H1 (cell line): Measurements from ENCODE around the gene ARL5A. TPM values are rescaled to one million over a fixed set of nuclear protein-coding genes. Genes with fewer than 3 reads are reported as not detected.

Experiments used
- CTCF ChIA-PET: fragments of 300-600 bp; sonication (Branson Sonifier 250); formaldehyde crosslinking; loops from one replicate; lab custom pipeline; 2021; ENCODE audit not compliant: partially characterized antibody; lab: Charles Lee
- POLR2A ChIA-PET: fragments of 300-600 bp; sonication (Branson Sonifier 250); formaldehyde crosslinking; loops from one replicate; lab custom pipeline; 2021; ENCODE audit warnings: inconsistent platforms; ENCODE audit not compliant: partially characterized antibody; lab: Charles Lee
- DNase-seq, 2 experiments: peaks; one replicate each; pipeline versions ENCODE4 v3.0.0 to v3.0.0-alpha.2; 2010 to 2022; ENCODE audit warnings: low spot score in 2 of 2, low read depth in 1 of 2, mixed read lengths in 1 of 2
- FAIRE-seq: peaks from 2 replicates; lab custom pipeline; 2011; peaks lifted over from hg19 to GRCh38; lab: Jason Lieb, UNC
- H2AFZ ChIP-seq: 2 replicates; pipeline ENCODE4 v1.8.1; 2012; ENCODE audit warnings: low read length, inconsistent platforms
- H2AK5ac ChIP-seq: 2 replicates; pipeline ENCODE4 v1.6.1; 2013; ENCODE audit warnings: low read depth, low read length
- H2BK120ac ChIP-seq: replicated peaks from 2 replicates; pipeline ENCODE3; 2013; ENCODE audit warnings: low read depth, low read length, inconsistent platforms
- H2BK12ac ChIP-seq: 2 replicates; pipeline ENCODE4 v1.6.1; 2013; ENCODE audit warnings: low read depth, low read length
- H2BK15ac ChIP-seq: 2 replicates; pipeline ENCODE4 v1.6.1; 2013; ENCODE audit warnings: low read length
- H2BK20ac ChIP-seq: 2 replicates; pipeline ENCODE4 v1.6.1; 2013; ENCODE audit warnings: low read length
- H2BK5ac ChIP-seq: 2 replicates; pipeline ENCODE4 v1.6.1; 2013; ENCODE audit warnings: low read depth, low read length
- H3K14ac ChIP-seq: 2 replicates; pipeline ENCODE4 v1.6.1; 2013; ENCODE audit warnings: inconsistent platforms; ENCODE audit not compliant: insufficient read length
- H3K18ac ChIP-seq: 2 replicates; pipeline ENCODE4 v1.6.1; 2013; ENCODE audit warnings: low read length; ENCODE audit errors: extremely low read depth
- H3K23ac ChIP-seq: 2 replicates; pipeline ENCODE4 v1.6.1; 2013; ENCODE audit warnings: inconsistent platforms; ENCODE audit not compliant: insufficient read length
- H3K23me2 ChIP-seq: 2 replicates; pipeline ENCODE4 v1.6.1; 2013; ENCODE audit warnings: low read depth, low read length
- H3K27ac ChIP-seq: 2 replicates; pipeline ENCODE4 v1.6.1; 2011; ENCODE audit warnings: low read depth, low read length, inconsistent platforms
- H3K27me3 ChIP-seq, 4 experiments: replicated peaks in 1 of 4; 1 replicate in 1 of 4; 2 replicates in 3 of 4; pipeline versions ENCODE4 v1.6.1 to v1.8.1; 2011 to 2013; ENCODE audit warnings: low read length in 3 of 4, mild to moderate bottlenecking in 3 of 4, inconsistent platforms in 2 of 4, mixed read lengths in 2 of 4, moderate library complexity in 1 of 4; ENCODE audit not compliant: control insufficient read depth in 3 of 4, insufficient read depth in 3 of 4; ENCODE audit errors: extremely low read depth in 1 of 4
- H3K36me3 ChIP-seq, 4 experiments: 2 replicates each; pipeline versions ENCODE4 v1.6.1 to v1.8.1; 2011 to 2013; ENCODE audit warnings: mild to moderate bottlenecking in 4 of 4, low read length in 3 of 4, moderate library complexity in 2 of 4, control low read depth in 1 of 4, inconsistent platforms in 1 of 4; ENCODE audit not compliant: insufficient read depth in 4 of 4, control insufficient read depth in 2 of 4
- H3K4ac ChIP-seq: replicated peaks from 2 replicates; pipeline ENCODE3; 2013; ENCODE audit warnings: low read length, low read depth, mixed read lengths, inconsistent platforms; ENCODE audit not compliant: insufficient read length
- H3K4me1 ChIP-seq, 4 experiments: replicated peaks in 1 of 4; 1 replicate in 1 of 4; 2 replicates in 3 of 4; pipeline versions ENCODE4 v1.6.1 to v1.8.1; 2011 to 2013; ENCODE audit warnings: low read length in 3 of 4, inconsistent platforms in 2 of 4, mixed read lengths in 1 of 4; ENCODE audit not compliant: insufficient read depth in 4 of 4, control insufficient read depth in 3 of 4
- H3K4me2 ChIP-seq, 2 experiments: 2 replicates each; pipeline versions ENCODE4 v1.6.1 to v1.8.1; 2011 to 2013; ENCODE audit warnings: low read depth in 2 of 2, low read length in 2 of 2, control low read depth in 1 of 2, inconsistent platforms in 1 of 2, mild to moderate bottlenecking in 1 of 2; ENCODE audit not compliant: insufficient read depth in 1 of 2
- H3K4me3 ChIP-seq, 4 experiments: fragments of 200-600, 300-600 bp in 1 of 4; sonication (generic), shearing (Covaris generic), sonication (Bioruptor Twin) in 1 of 4; 2 replicates each; pipeline versions ENCODE4 v1.5.1 to v1.8.1; 2011 to 2016; ENCODE audit warnings: low read length in 4 of 4, low read depth in 3 of 4, control low read depth in 2 of 4, inconsistent platforms in 2 of 4, mild to moderate bottlenecking in 2 of 4, mixed read lengths in 1 of 4, moderate library complexity in 1 of 4; ENCODE audit not compliant: insufficient read depth in 2 of 4; ENCODE audit errors: extremely low read depth in 1 of 4
- H3K56ac ChIP-seq: replicated peaks from 2 replicates; pipeline ENCODE3; 2013; ENCODE audit warnings: low read depth, mild to moderate bottlenecking, mixed read lengths, low read length, inconsistent platforms; ENCODE audit not compliant: insufficient read length
- H3K79me1 ChIP-seq: 2 replicates; pipeline ENCODE4 v1.6.1; 2013; ENCODE audit warnings: low read depth, low read length, control low read depth
- H3K79me2 ChIP-seq, 2 experiments: 2 replicates each; pipeline versions ENCODE4 v1.6.1 to v1.8.1; 2012 to 2013; ENCODE audit warnings: low read length in 2 of 2, mild to moderate bottlenecking in 2 of 2, inconsistent platforms in 1 of 2; ENCODE audit not compliant: insufficient read depth in 2 of 2, control insufficient read depth in 1 of 2
- H3K9ac ChIP-seq, 4 experiments: replicated peaks in 1 of 4; 1 replicate in 1 of 4; 2 replicates in 3 of 4; pipeline versions ENCODE4 v1.6.1 to v1.8.1; 2011 to 2013; ENCODE audit warnings: low read depth in 3 of 4, low read length in 3 of 4, control low read depth in 2 of 4, mild to moderate bottlenecking in 2 of 4, moderate library complexity in 2 of 4, inconsistent platforms in 1 of 4; ENCODE audit errors: extremely low read depth in 1 of 4
- H3K9me3 ChIP-seq, 2 experiments: 2 replicates each; pipeline versions ENCODE4 v1.6.1 to v1.8.1; 2012 to 2013; ENCODE audit warnings: mild to moderate bottlenecking in 2 of 2, moderate library complexity in 2 of 2, control low read depth in 1 of 2, inconsistent platforms in 1 of 2, low read depth in 1 of 2, low read length in 1 of 2, mixed read lengths in 1 of 2; ENCODE audit not compliant: insufficient read depth in 2 of 2
- H4K20me1 ChIP-seq, 2 experiments: replicated peaks in 1 of 2; 2 replicates each; pipeline versions ENCODE3 to v1.8.1; 2011 to 2013; ENCODE audit warnings: inconsistent platforms in 2 of 2, low read length in 2 of 2, mild to moderate bottlenecking in 1 of 2; ENCODE audit not compliant: insufficient read depth in 2 of 2, control insufficient read depth in 1 of 2
- H4K5ac ChIP-seq: 2 replicates; pipeline ENCODE4 v1.6.1; 2013; ENCODE audit warnings: low read length, low read depth, mixed read lengths, inconsistent platforms; ENCODE audit not compliant: insufficient read length
- H4K8ac ChIP-seq: 2 replicates; pipeline ENCODE4 v1.8.0; 2013; ENCODE audit warnings: mild to moderate bottlenecking, moderate library complexity, low read length, inconsistent platforms; ENCODE audit not compliant: insufficient read depth; ENCODE audit errors: extremely low read depth
- H4K91ac ChIP-seq: replicated peaks from 2 replicates; pipeline ENCODE3; 2013; ENCODE audit warnings: low read length, mixed read lengths, inconsistent platforms; ENCODE audit not compliant: insufficient read length
- ASH2L ChIP-seq: fragments of 200-600, 300-600 bp; sonication (generic); IDR thresholded peaks from one replicate; pipeline ENCODE4 v1.7.1; 2017; ENCODE audit warnings: low read length
- CBX8 ChIP-seq: fragments of 300-800, 300-1000 bp; sonication (generic); IDR thresholded peaks from 2 replicates; pipeline ENCODE4 v1.7.1; 2016; ENCODE audit warnings: low read depth, low read length, borderline replicate concordance
- EGR1 ChIP-seq: IDR thresholded peaks from 2 replicates; pipeline ENCODE4 v1.6.1; 2011; ENCODE audit warnings: low read depth, low read length, borderline replicate concordance
- EZH2 ChIP-seq: fragments of 200-600 bp; sonication (generic); IDR thresholded peaks from 2 replicates; pipeline ENCODE4 v1.7.1; 2012; ENCODE audit warnings: low read depth, mild to moderate bottlenecking, moderate library complexity, low read length, inconsistent platforms; ENCODE audit not compliant: severe bottlenecking
- GABPA ChIP-seq: IDR thresholded peaks from 2 replicates; pipeline ENCODE4 v1.6.1; 2011; ENCODE audit warnings: mild to moderate bottlenecking, low read length, moderate library complexity, borderline replicate concordance; ENCODE audit not compliant: insufficient read depth
- HDAC6 ChIP-seq: IDR thresholded peaks from one replicate; pipeline ENCODE4 v1.7.1; 2012; ENCODE audit warnings: low read depth, mild to moderate bottlenecking, inconsistent platforms, low read length, moderate library complexity
- JUN ChIP-seq: IDR thresholded peaks from 2 replicates; pipeline ENCODE4 v1.6.1; 2011; ENCODE audit warnings: low read depth, mild to moderate bottlenecking, improper control_type of control experiment, low read length
- RNF2 ChIP-seq: fragments of 200-900, 300-1000 bp; sonication (generic); IDR thresholded peaks from 2 replicates; pipeline ENCODE4 v1.7.1; 2016; ENCODE audit warnings: borderline replicate concordance, low read depth, mild to moderate bottlenecking, antibody characterized with exemption, low read length; ENCODE audit not compliant: poor library complexity, severe bottlenecking; ENCODE audit errors: missing control alignments
- SP1 ChIP-seq: IDR thresholded peaks from 2 replicates; pipeline ENCODE4 v1.6.1; 2011; ENCODE audit warnings: low read depth, low read length
- WGBS, 2 experiments: shearing (Covaris generic) in 1 of 2; methylation state at CpG; one replicate each; pipeline versions ENCODE4 v1.1.6 to v1.1.7; 2013 to 2015; ENCODE audit warnings: low lambda C conversion rate in 2 of 2, mixed read lengths in 2 of 2, inconsistent platforms in 1 of 2, low coverage in 1 of 2, missing lambda C conversion rate in 1 of 2; ENCODE audit not compliant: insufficient replicate concordance in 2 of 2, insufficient coverage in 1 of 2, insufficient read length in 1 of 2; ENCODE audit errors: extremely low coverage in 1 of 2, missing lambda C conversion rate in 1 of 2; 5-methylcytosine and 5-hydroxymethylcytosine counted together
- polyA plus RNA-seq, 7 experiments: library from polyadenylated mRNA; depleted of rRNA in 3 of 7; stranded (reverse) in 5 of 7; unstranded in 2 of 7; fragments of >200 nt in 5 of 7; fragments of 200-250 nt in 2 of 7; gene quantifications; 1 replicate in 5 of 7; 2 replicates in 1 of 7; 4 replicates in 1 of 7; pipeline versions ENCODE4 v1.2.1 to v1.2.3, GENCODE V29; 2011 to 2013; ENCODE audit warnings: missing spikeins in 2 of 7, mixed read lengths in 2 of 7
- total RNA-seq: library from RNA; stranded (reverse); fragmentation: NEBNext Ultra II Directional; extraction: Animal tissue kit (Norgen Biotek cat#: 25700); gene quantifications from 2 replicates; pipeline ENCODE4 v1.2.1, GENCODE V29; 2021

ARL5A gene
- total and polyA plus RNA-seq, 2 of the 8 experiments (the other 6 are each of a cell fraction or from before 2014, with no cell fraction given): 12.6 to 86.3 TPM

DNA sequence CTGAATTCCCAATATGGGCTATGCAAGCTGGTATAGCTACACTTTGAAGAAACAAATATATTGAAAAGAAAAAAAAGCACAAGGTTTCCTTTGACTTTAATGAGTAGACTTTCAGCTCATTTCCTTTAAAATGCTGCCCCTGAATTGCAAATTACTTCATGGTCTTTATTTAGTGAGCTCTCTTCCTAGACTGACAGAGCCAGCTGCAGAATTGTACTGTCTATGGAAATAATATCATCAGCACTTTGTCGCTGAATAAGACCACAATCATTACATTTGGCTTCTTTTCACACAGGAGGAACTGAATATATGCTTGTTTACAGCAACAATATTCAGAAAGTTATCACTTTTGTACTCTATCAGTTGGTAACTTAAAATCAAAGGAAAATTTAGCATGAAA lies 41.7 kb downstream of the ARL5A start:
- CTCF ChIA-PET: interaction anchor here (0.8 to 1.5 kb wide), 5 partner anchors 9 to 239 kb away, joined by 3 to 5 read pairs (median 4); no protein-coding TSS in a partner anchor
- no peak overlapping the region for H3K56ac ChIP-seq
- H2BK20ac ChIP-seq: no peak overlapping the region
- H3K4me1 ChIP-seq: no peaks in the 10 kb centered on the region
- H2AK5ac ChIP-seq: no peak overlapping the region
- no peaks in the 10 kb centered on the region for H4K20me1 ChIP-seq
- no peak overlapping the region for H4K5ac ChIP-seq
- no peak overlapping the region for H2BK5ac ChIP-seq
- H4K8ac ChIP-seq: no peak overlapping the region
- H3K9ac ChIP-seq: no peak overlapping the region
- TF ChIP-seq EZH2 (no peak), ASH2L (no peak), JUN (no peak), RNF2 (no peak), CBX8 (no peak), SP1 (no peak), HDAC6 (no peak), GABPA (no peak), EGR1 (no peak)
- no peak overlapping the region for H3K4me2 ChIP-seq
- no peaks in the 10 kb centered on the region for H3K79me1 ChIP-seq
- H3K9me3 ChIP-seq: 0 out of 4 replicates have a peak, but pooled peaks cover 0 to 2% of the 10 kb centered on the region in 2 experiments
- H2BK12ac ChIP-seq: no peak overlapping the region
- no peaks in the 10 kb centered on the region for H3K27me3 ChIP-seq
- H3K36me3 ChIP-seq: peaks cover 0 to under 1% (median 0%) of the 10 kb centered on the region in 4 experiments; a peak in 1 of 8 replicates
- no peak overlapping the region for H3K23ac ChIP-seq
- 94% methylated on average over 1 of the region's 1 CpG; no CpG with 5 or more reads in 1 of the 2 experiments for WGBS, 2 experiments
- H2BK15ac ChIP-seq: no peak overlapping the region
- no peak overlapping the region for H4K91ac ChIP-seq
- no peak overlapping the region for H3K4ac ChIP-seq
- no peak overlapping the region for H3K14ac ChIP-seq
- no peaks in the 10 kb centered on the region for H3K79me2 ChIP-seq
- H2BK120ac ChIP-seq: no peak overlapping the region
- H3K27ac ChIP-seq: no peak overlapping the region
- no peak for DNase-seq
- H3K4me3 ChIP-seq: no peak overlapping the region
- no peak for FAIRE-seq
- POLR2A ChIA-PET: no interaction called here
- H3K23me2 ChIP-seq: no peaks in the 10 kb centered on the region
- no peak overlapping the region for H3K18ac ChIP-seq
- no peak overlapping the region for H2AFZ ChIP-seq
